Type B pancreatic cell (in vitro differentiated cells): Measurements from ENCODE around the gene KCNT1. TPM values are rescaled to one million over a fixed set of nuclear protein-coding genes. Genes with fewer than 3 reads are reported as not detected.
A peak's percentile ranks its signal among the peaks of the same experiment; 100 is the strongest.

Source experiments
- DNase-seq: peaks from one replicate; pipeline ENCODE4 v3.0.0; 2021; ENCODE audit warnings: mixed read lengths; ENCODE audit not compliant: unreplicated experiment; ENCODE audit errors: extremely low spot score
- H3K27ac Mint-ChIP-seq: 2 replicates; pipeline ENCODE4 v1.8.0; 2021; ENCODE audit warnings: mild to moderate bottlenecking, mixed read lengths
- H3K27me3 Mint-ChIP-seq: 2 replicates; pipeline ENCODE4 v1.8.0; 2021; ENCODE audit warnings: mixed read lengths
- H3K36me3 Mint-ChIP-seq: 2 replicates; pipeline ENCODE4 v1.8.0; 2021; ENCODE audit warnings: mixed read lengths
- H3K4me1 Mint-ChIP-seq: one replicate; pipeline ENCODE4 v1.8.0; 2021; ENCODE audit warnings: mixed read lengths; ENCODE audit not compliant: unreplicated experiment
- H3K4me3 Mint-ChIP-seq: 2 replicates; pipeline ENCODE4 v1.8.0; 2021; ENCODE audit warnings: mild to moderate bottlenecking, mixed read lengths
- H3K9me3 Mint-ChIP-seq: 2 replicates; pipeline ENCODE4 v1.8.0; 2021; ENCODE audit warnings: mixed read lengths
- long read RNA-seq: library from polyadenylated mRNA; unstranded; transcript quantifications from one replicate; pipeline ENCODE4 v2.0.0, GENCODE V29; 2020
- total RNA-seq: library from RNA; stranded (reverse); gene quantifications from 2 replicates; pipeline ENCODE4 v1.2.1, GENCODE V29; 2021; ENCODE audit warnings: low replicate concordance
- TF ChIP-seq, protein P1 (sequence below): fragments of 200-600 bp; sonication (generic); conservative IDR thresholded peaks from 2 replicates; pipeline ENCODE4 v1.5.0; 2021; ENCODE audit warnings: antibody characterized with exemption, mild to moderate bottlenecking

Gene KCNT1
- 0.10 TPM in 1 of 2 replicates, not detected in the other for total RNA-seq
- long read RNA-seq = 0 reads

DNA sequence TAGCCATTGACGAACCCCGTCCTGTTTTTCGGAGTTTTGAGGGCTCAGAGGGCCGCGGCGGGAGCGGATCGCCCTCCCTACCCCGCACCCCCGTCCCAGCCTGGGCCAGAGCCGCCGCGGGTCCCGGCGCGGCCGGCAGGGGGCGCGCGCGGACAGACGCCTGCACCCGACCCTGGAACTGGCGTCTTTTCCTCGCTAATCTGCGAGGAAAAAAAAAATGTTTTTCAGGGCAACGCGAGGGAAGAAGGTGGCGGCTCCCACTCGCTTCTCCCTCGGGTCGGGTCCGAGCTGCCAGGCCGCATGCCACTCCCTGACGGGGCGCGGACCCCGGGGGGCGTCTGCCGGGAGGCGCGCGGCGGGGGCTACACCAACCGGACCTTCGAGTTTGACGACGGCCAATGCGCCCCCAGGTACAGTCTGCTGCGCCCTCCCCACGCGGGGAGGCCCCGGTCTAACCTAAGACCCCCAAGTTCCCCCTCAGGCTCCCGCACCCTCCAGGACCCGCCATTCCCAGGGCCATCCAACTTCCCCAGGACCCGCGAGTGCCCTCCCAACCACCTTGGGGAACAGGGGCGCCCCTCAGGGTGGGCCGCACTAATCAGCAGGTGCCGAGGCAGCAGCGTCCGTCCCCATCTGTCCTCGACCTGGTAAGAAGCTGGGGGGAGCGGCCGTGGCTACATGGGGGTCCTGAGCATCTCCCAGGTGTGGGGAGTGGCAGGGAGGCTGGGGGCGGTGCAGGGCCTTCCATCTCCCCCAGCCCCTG, at the start of gene KCNT1:
TSS of gene KCNT1 (plus strand) at position 227 of the 763 bp plus-strand sequence. CDS start at position 301, 74 bp downstream.
- TF ChIP-seq, protein P1, sequence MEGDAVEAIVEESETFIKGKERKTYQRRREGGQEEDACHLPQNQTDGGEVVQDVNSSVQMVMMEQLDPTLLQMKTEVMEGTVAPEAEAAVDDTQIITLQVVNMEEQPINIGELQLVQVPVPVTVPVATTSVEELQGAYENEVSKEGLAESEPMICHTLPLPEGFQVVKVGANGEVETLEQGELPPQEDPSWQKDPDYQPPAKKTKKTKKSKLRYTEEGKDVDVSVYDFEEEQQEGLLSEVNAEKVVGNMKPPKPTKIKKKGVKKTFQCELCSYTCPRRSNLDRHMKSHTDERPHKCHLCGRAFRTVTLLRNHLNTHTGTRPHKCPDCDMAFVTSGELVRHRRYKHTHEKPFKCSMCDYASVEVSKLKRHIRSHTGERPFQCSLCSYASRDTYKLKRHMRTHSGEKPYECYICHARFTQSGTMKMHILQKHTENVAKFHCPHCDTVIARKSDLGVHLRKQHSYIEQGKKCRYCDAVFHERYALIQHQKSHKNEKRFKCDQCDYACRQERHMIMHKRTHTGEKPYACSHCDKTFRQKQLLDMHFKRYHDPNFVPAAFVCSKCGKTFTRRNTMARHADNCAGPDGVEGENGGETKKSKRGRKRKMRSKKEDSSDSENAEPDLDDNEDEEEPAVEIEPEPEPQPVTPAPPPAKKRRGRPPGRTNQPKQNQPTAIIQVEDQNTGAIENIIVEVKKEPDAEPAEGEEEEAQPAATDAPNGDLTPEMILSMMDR = peak; percentile 100
- peaks cover 16% of the 10 kb centered on the region for H3K27me3 Mint-ChIP-seq
- H3K27ac Mint-ChIP-seq = no peak within 1 kb of the TSS
- no peaks in the 10 kb centered on the region for H3K4me1 Mint-ChIP-seq
- H3K9me3 Mint-ChIP-seq = no peaks in the 10 kb centered on the region
- H3K36me3 Mint-ChIP-seq = no peaks in the 10 kb centered on the region
- DNase-seq = peak; percentile 86
- H3K4me3 Mint-ChIP-seq = no peak within 1 kb of the TSS

- TF ChIP-seq, protein P1 = no peak
- H3K36me3 Mint-ChIP-seq = no peaks in the 10 kb centered on the region
- H3K9me3 Mint-ChIP-seq = peaks cover 2% of the 10 kb centered on the region
- no peak overlapping the region for H3K27ac Mint-ChIP-seq
- no peak for DNase-seq
- H3K4me3 Mint-ChIP-seq = no peak overlapping the region
- no peaks in the 10 kb centered on the region for H3K27me3 Mint-ChIP-seq
- H3K4me1 Mint-ChIP-seq = no peaks in the 10 kb centered on the region
These were observed 46.7 kb upstream of the KCNT1 start for GRCh38 chr9:135655317-135655716.

DNA sequence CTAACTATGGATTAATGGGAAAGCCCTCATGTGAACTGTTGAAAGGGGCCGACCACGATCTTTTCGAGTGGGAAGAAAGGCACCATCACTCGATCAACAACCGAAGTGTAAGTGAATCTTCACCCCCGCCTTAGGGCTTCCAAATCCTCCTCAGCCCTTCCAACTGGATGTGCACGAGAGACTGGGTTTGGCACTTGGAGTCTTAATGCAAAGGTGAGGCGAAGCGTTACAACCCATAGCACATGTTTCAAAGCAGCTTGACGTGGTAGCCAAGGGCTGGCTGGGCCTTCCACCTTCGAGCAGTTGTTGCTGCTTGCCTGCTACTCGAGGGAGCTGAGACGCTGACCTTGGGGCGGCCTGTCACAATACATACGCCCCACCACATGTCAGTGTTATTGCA, 44.6 kb upstream of the KCNT1 start:
- Mint-ChIP-seq H3K4me1 (peaks cover 8% of the 10 kb centered on the region), H3K9me3 (no peaks in the 10 kb centered on the region), H3K27ac (no peak overlapping the region), H3K4me3 (no peak overlapping the region), H3K36me3 (no peaks in the 10 kb centered on the region), H3K27me3 (no peaks in the 10 kb centered on the region)
- TF ChIP-seq, protein P1 = no peak
- DNase-seq = no peak

DNA sequence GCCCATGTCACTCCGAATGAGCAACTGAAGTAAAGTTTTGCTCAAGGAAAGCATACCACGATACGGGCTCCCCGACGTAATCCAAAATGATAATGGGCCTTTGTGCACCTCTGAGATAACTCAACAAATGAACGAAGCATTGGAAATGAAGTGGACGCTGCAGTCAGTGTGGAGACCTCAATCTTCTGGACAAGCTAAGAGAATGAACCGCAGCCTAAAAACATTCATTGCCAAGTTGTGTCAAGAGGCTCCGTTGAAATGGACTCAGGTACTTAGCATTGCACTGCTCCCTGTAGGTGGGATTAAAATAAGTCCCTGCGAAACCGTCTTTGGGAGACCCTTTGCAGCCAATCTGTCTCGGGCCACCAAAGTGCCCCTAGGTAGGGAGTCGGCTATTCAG, 42.7 kb upstream of the KCNT1 start:
- H3K9me3 Mint-ChIP-seq = no peaks in the 10 kb centered on the region
- no peak overlapping the region for H3K4me3 Mint-ChIP-seq
- H3K27ac Mint-ChIP-seq = no peak overlapping the region
- DNase-seq = no peak
- TF ChIP-seq, protein P1 = no peak
- no peaks in the 10 kb centered on the region for H3K36me3 Mint-ChIP-seq
- H3K27me3 Mint-ChIP-seq = no peaks in the 10 kb centered on the region
- peaks cover 11% of the 10 kb centered on the region for H3K4me1 Mint-ChIP-seq

DNA sequence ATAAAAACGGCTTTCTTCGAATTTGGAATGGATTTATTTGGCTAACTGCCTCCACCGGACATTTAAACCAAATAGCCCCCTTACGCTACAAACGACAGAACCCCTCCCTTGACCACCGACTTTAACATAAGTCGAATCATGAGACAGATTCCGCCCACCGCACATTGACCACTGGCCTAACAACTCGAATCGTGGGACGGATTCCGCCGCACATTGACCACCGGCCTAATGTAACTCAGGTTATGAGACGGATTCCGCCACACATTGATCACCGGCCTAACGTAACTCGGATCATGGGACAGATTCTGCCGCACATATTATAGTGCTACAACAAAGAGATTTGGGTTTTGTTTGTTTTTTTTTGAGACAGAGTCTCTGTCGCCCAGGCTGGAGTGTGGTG, 41.6 kb upstream of the KCNT1 start:
- H3K27me3 Mint-ChIP-seq = no peaks in the 10 kb centered on the region
- H3K4me3 Mint-ChIP-seq = no peak overlapping the region
- H3K4me1 Mint-ChIP-seq = peaks cover 14% of the 10 kb centered on the region
- H3K36me3 Mint-ChIP-seq = no peaks in the 10 kb centered on the region
- no peaks in the 10 kb centered on the region for H3K9me3 Mint-ChIP-seq
- H3K27ac Mint-ChIP-seq = no peak overlapping the region
- TF ChIP-seq, protein P1 = no peak
- DNase-seq = no peak
